Peyer's patch (tissue), 4 donors: ENCODE results near the gene PIR. TPM values are rescaled to one million over a fixed set of nuclear protein-coding genes. Genes with fewer than 3 reads are reported as not detected.
A peak's percentile ranks its signal among the peaks of the same experiment; 100 is the strongest.

ENCODE experiments used
- DNase-seq, 3 donors: peaks; one replicate each; pipeline ENCODE4 v3.0.0-alpha.2; 2017 to 2019
- H3K27ac ChIP-seq, 4 donors: fragments of 200-600 bp; sonication (generic); one replicate each; pipeline ENCODE4 v1.5.1; 2016 to 2019
- H3K27me3 ChIP-seq, 2 donors: fragments of 200-600 bp; sonication (generic); one replicate each; pipeline ENCODE4 v1.5.1; 2019
- H3K36me3 ChIP-seq, 3 donors: fragments of 200-600 bp; sonication (generic); one replicate each; pipeline ENCODE4 v1.5.1; 2016 to 2019
- H3K4me1 ChIP-seq, 4 donors: fragments of 200-600 bp; sonication (generic); one replicate each; pipeline ENCODE4 v1.5.1; 2016 to 2019
- H3K4me3 ChIP-seq, 4 donors: fragments of 200-600 bp; sonication (generic); 1 replicate in 3 of 4; 2 replicates in 1 of 4; pipeline ENCODE4 v1.5.1; 2016 to 2019; ENCODE audit warnings: mild to moderate bottlenecking in 1 of 4
- H3K9me3 ChIP-seq, 4 donors: fragments of 200-600 bp; sonication (generic); one replicate each; pipeline ENCODE4 v1.5.1; 2016 to 2019; ENCODE audit warnings: mild to moderate bottlenecking in 1 of 4
- CTCF ChIP-seq, 6 experiments: fragments of 450-650 bp in 4 of 6; fragments of 200-600 bp in 2 of 6; sonication (generic) in 1 of 6; IDR thresholded peaks; one replicate each; pipeline ENCODE4 v1.5.1; 2017 to 2019; ENCODE audit warnings: antibody characterized with exemption in 6 of 6, mild to moderate bottlenecking in 3 of 6, moderate library complexity in 1 of 6
- POLR2A ChIP-seq, 2 donors: fragments of 450-650 bp; IDR thresholded peaks; one replicate each; pipeline ENCODE4 v1.5.1; 2017; ENCODE audit warnings: antibody characterized with exemption in 2 of 2, mild to moderate bottlenecking in 2 of 2, moderate library complexity in 2 of 2
- total RNA-seq, 4 donors: library from RNA; depleted of rRNA; stranded (reverse); fragments of >200 nt; gene quantifications; one replicate each; pipeline ENCODE4 v1.1.0, GENCODE V29; 2016

The PIR gene
- total RNA-seq, 4 donors from 2014 or later = 5.7 to 23.1 (median 15.8) TPM

- Histone ChIP-seq H3K36me3 (no peaks in the 10 kb centered on the region), H3K27me3 (no peaks in the 10 kb centered on the region), H3K4me3 (no peak overlapping the region), H3K4me1 (no peaks in the 10 kb centered on the region), H3K27ac (no peak overlapping the region), H3K9me3 (no peaks in the 10 kb centered on the region)
- no peak for DNase-seq
- TF ChIP-seq POLR2A (IDR thresholded peaks at IDR 0.05) = no peak
- TF ChIP-seq CTCF (IDR thresholded peaks at IDR 0.05) = no peak
Observed at GRCh38 chrX:15345976-15346375, 147.2 kb downstream of the PIR start.

- no peaks in the 10 kb centered on the region for H3K9me3 ChIP-seq
- no peaks in the 10 kb centered on the region for H3K27me3 ChIP-seq
- TF ChIP-seq POLR2A (IDR thresholded peaks at IDR 0.05) (no peak), CTCF (IDR thresholded peaks at IDR 0.05) (no peak)
- H3K4me3 ChIP-seq = no peak overlapping the region
- DNase-seq = no peak
- H3K36me3 ChIP-seq = no peaks in the 10 kb centered on the region
- H3K27ac ChIP-seq = no peak overlapping the region
- no peaks in the 10 kb centered on the region for H3K4me1 ChIP-seq
Observed at GRCh38 chrX:15344106-15344505, 149.0 kb downstream of the PIR start.

DNA sequence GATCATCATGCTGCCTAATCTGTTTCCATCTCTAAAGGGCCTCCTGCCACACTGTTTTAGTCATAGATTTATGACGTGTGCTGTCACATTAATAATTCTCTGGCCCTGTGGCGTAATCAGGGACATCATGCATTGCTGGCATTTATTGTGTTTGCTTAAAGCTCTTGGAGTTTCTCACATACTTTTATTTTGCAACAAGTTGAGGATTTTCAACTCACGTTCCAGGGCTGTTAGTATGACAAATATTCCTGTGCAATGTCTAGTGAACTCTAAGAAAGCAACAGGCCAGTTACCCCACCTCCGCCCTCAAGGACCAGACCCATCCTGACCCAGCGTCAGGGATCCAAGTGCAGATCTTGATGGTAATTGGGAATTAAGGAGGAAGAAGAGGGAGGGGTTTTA is 150.1 kb downstream of the PIR start:
- no peak overlapping the region for H3K27ac ChIP-seq
- H3K36me3 ChIP-seq = no peaks in the 10 kb centered on the region
- H3K9me3 ChIP-seq = no peaks in the 10 kb centered on the region
- TF ChIP-seq CTCF (IDR thresholded peaks at IDR 0.05) (no peak), POLR2A (IDR thresholded peaks at IDR 0.05) (no peak)
- no peak for DNase-seq
- no peaks in the 10 kb centered on the region for H3K27me3 ChIP-seq
- no peak overlapping the region for H3K4me3 ChIP-seq
- H3K4me1 ChIP-seq = no peaks in the 10 kb centered on the region

GRCh38 chrX:15340867-15341266 is 152.3 kb downstream of the PIR start:
- no peak for DNase-seq
- H3K27ac ChIP-seq = no peak overlapping the region
- no peaks in the 10 kb centered on the region for H3K27me3 ChIP-seq
- H3K4me3 ChIP-seq = no peak overlapping the region
- no peaks in the 10 kb centered on the region for H3K36me3 ChIP-seq
- no peaks in the 10 kb centered on the region for H3K4me1 ChIP-seq
- TF ChIP-seq POLR2A (IDR thresholded peaks at IDR 0.05) (no peak), CTCF (IDR thresholded peaks at IDR 0.05) (no peak)
- H3K9me3 ChIP-seq = no peaks in the 10 kb centered on the region

DNA sequence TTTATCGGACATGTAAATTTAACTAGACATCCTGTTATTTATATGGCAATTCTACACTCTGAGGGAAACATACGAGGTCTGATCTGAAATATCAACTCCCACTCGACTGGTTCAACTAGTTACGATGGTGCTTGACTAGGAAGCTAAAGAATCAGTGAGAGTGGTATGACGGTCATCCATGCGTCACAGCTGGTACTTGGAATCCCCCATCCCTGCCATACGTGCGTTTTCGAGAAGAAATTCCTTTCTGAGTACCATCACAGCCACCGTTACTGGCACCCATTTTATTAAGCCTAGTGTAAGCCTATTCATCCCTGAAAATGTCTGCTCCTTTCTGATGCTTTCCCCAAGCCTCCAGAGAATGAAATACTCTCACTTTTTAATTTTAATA is 157.1 kb downstream of the PIR start:
- Histone ChIP-seq H3K27me3 (no peaks in the 10 kb centered on the region), H3K36me3 (no peaks in the 10 kb centered on the region), H3K4me3 (peak overlapping the region; percentile 17 to 69 (median 54)), H3K27ac (peak overlapping the region in 1 of 4 donors; percentile 39), H3K4me1 (no peaks in the 10 kb centered on the region), H3K9me3 (no peaks in the 10 kb centered on the region)
- DNase-seq = no peak
- TF ChIP-seq POLR2A (IDR thresholded peaks at IDR 0.05) (no peak), CTCF (IDR thresholded peaks at IDR 0.05) (no peak)
